ENCODE measurements around the gene SECTM1.

Gene SECTM1

DNA sequence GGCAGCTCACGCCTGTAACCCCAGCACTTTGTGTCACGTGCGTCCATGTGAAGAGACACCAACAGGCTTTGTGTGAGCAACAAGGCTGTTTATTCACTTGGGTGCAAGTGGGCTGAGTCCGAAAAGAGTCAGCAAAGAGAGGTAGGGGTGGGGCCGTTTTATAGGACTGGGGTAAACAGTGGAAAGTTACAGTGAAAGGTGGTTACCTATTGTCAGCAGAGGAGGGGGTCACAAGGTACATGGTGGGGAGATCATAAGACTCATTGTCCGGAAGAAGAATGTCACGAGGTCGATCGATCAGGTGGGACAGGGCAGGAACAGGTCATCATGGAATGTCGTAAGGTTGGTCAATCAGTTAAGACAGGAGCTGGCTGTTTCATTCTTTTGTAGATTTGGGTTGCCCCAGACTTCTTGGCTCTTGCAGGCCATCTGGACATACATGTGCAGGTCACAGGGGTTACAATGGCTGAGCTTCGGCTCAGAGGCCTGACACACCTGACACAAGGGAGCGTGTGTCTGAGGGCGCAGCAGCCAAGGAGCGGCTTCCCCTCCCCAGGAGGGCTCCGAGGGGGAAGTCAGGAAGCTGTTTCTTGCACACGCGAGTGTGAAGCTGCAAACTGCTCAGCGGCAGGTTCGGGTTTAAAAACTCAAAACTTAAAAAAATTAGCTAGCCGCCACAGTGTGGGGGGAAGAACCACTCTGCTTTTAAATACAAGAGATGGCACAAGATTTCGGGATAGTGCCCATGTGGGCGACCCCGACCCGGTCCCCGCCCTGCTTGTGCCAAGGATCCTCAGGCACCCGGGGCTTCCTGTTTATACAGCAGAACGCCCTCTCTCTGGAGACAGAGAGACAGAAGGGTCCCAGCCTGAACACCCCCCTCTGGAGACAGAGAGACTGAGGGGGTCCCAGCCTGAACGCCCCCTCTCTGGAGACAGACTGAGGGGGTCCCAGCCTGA is 13.1 kb upstream of the SECTM1 start:
- DNase-seq: no peak

- DNase-seq: peak; percentile 85
Observed at GRCh38 chr17:82345151-82345976, 11.8 kb upstream of the SECTM1 start.

GRCh38 chr17:82344175-82344907 is 10.8 kb upstream of the SECTM1 start:
- DNase-seq: no peak

- DNase-seq: peak; percentile 65
Observed at GRCh38 chr17:82343560-82343959, 10.0 kb upstream of the SECTM1 start.

DNA sequence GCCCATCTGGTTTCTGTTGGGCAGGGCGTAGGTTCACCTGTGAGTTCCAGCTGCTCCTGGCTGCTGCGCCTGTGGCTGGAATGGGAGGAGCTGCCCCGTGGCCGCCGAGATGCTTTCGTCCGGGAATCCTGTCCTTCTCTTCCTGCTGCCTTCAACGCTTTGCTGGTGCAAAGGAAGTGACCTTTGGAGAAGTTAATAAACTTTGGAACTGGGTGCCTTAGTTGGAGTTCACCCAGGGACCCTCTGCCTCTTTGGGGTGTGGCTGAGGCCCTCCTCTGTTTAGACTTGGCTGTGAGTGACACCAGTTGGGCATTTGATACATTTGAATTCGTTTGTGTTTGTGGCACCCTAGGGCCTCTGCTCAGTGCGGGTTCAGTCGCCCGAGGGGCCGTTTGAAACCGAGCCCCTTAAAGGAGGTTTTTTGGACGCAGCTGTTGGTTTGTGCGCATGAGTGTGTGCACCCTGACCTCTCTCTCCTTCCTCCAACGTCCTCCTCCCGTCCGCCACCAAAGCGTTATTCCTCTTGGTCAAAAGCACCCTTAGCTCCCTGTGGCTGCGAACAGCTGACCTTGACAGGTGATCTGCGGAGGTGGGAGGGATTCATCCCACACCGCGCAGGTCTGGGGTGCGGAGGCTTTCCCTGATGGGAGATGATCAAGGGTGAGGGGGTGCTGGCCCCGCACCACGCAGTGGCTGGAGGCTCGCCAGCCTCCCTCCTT is 9.0 kb upstream of the SECTM1 start:
- DNase-seq: no peak

GRCh38 chr17:82339634-82340580 is 6.3 kb upstream of the SECTM1 start:
- no peak for DNase-seq

DNA sequence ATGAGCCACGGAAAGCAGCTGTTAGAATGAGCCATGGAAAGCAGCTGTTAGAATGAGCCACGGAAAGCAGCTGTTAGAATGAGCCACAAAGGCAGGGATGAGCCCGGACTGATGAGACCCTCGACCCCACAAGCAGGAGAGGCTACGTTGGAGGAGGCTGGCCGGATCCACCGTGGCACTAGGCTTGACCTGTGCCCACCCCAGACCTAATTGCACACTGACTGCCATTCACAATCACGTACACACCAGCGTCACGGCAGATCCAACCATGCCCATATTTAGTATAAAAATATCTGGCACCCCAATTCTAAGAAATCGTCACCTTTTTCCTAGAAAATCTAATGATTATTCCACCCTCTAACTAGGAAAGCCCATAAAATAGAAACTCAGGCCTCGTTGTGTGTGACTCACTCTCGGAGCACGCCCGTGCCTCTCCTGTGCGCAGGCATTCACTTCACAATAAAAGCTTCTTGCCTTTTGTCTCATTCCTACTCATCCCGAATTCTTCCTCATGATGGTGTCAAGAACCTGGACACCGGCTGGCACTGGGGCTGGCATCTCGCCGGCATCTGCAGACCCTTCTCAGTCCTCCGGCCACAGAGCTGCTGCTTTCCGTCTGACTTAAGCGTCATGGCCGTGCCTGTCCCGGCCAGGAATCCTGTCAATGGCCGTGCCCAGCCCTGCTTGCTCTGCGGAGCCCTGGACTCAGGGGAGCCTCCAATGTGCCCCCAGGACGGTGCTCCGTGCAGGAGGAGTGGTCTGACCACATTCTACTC is 5.5 kb upstream of the SECTM1 start:
- peak; percentile 70 for DNase-seq

GRCh38 chr17:82334622-82335394 is 1.2 kb upstream of the SECTM1 start:
- DNase-seq: no peak

- DNase-seq: no peak
Observed at GRCh38 chr17:82334204-82334621, 647 bp upstream of the SECTM1 start.

- DNase-seq: no peak
Observed at GRCh38 chr17:82332669-82333278, 792 bp downstream of the SECTM1 start.

- DNase-seq: no peak
Observed at GRCh38 chr17:82331345-82331939, 2.1 kb downstream of the SECTM1 start.

DNA sequence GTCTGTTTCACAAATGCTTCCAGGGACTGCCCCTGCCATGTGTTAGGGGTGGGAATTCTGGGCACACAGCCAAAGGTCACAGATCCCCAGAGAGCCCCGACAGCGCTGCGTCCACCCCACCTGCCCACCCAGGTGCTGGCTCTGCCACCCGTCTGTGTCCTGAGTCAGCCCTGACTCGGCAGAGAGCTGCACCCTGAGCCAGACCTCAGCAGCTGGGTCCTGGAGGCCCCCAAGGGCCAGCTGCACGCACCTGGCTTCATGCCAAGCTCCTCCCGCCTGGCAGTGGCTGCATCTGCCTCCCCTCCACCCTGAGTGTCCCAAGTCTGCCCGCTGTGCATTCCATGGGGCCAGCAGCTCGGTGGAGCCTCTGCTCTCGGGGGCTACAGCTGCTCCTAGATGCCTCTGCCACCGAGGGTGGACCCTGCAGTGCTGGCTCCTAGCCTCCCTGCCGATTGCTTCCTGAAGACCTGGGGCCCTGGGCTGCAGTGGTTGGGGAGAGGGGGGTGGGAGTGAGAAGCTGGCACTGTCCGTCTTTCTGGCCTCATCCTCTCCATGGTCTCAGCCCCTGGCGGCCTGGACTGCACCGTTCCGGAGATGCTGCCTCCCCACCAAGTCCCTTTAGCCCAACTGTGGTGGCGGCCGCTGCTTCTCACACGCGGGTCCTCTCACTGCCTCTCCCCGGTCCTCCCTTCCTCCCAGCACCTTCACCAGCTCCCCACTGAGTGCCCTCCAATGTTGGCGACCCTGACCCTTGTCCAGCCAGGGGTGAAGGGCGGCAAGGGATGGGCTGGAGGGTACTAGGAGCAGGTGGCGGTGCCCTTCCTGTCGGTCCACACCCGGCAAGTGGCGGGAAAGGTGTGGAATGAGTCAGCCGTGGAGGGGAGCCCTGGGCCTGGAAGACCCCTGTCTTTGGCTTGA is 3.0 kb downstream of the SECTM1 start:
- DNase-seq: peak; percentile 41

- no peak for DNase-seq
Observed at GRCh38 chr17:82329683-82330321, 3.8 kb downstream of the SECTM1 start.

- DNase-seq: no peak
Observed at GRCh38 chr17:82328994-82329507, 4.5 kb downstream of the SECTM1 start.

DNA sequence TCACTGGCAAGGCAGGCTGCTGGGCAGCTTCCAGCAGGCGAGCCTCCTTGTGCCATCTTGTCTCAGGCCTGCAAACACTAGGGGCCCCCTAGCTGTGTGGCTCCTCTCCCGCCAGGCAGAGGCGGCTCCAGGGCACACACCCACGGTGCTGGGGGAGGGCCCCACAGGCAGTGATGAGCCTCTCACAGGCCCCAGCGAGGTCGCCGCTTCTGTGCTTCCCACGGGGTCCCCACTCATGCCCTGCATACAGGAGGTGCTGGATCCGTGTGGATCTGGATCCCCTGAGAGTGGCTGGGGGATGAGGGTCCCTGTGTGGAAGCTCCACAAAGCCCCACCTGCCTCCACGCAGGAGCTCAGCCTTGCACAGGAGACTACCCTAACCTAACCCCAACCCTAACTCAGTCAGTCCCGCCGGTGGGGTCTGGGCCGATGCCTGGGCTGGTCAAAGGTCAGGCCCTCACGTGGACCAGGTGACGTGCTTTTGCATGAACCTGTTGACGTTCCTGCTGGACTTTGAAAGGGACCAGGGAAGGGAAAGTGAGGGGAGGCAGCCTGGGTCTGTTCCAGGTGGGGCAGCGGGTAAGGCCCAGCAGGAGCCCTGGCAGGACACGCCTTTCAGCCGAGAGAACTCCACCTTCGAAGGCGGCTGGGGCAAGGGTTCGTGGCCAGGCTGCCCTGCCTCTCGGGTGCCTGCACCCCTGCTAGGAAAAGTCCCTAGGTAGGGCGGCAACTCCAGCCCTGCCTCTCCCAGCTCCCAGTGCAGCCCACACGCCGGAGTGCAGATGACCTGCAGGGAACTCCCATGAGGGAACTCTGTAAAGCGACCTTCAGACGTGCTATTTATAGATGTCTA is 5.2 kb downstream of the SECTM1 start:
- DNase-seq: no peak

DNA sequence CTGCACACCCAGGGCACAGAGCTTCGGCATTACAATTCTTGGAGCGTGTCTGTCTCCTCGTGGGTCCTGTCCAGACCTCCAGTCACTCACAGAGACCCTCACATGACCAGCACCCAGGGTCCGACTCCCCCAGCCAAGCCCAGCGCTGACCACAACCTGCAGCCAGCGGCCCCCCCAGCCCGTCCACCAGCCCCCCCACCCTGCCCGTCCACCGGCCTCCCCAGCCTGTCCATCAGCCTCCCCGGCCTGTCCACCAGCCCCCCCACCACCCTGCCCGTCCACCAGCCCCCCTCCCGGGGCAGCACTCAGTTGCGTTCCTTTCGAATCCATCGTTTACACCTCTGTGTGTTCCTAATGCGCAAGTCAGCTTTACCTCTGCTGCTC is 5.8 kb downstream of the SECTM1 start:
- no peak for DNase-seq

Data from hematopoietic multipotent progenitor cell treated with erythropoietin and hydrocortisone succinate and interleukin-3 and kit ligand, for 8 days (in vitro differentiated cells).